H9 (cell line): ENCODE data around the gene ZBBX. TPM values are rescaled to one million over a fixed set of nuclear protein-coding genes. Genes with fewer than 3 reads are reported as not detected.

Experiments used
- DNase-seq: peaks from one replicate; pipeline ENCODE4 v3.0.0-alpha.2; 2017
- H2AFZ ChIP-seq: one replicate; pipeline ENCODE4 v1.6.1; 2013; ENCODE audit warnings: mild to moderate bottlenecking, low read length, control low read depth, moderate library complexity
- H2AK5ac ChIP-seq: 2 replicates; pipeline ENCODE4 v1.6.1; 2013; ENCODE audit warnings: low read length, control low read depth, mixed read lengths; ENCODE audit not compliant: insufficient read length
- H2BK120ac ChIP-seq: one replicate; pipeline ENCODE4 v1.6.1; 2013; ENCODE audit warnings: low read depth, mild to moderate bottlenecking, low read length, control low read depth, inconsistent platforms; ENCODE audit not compliant: poor library complexity, severe bottlenecking
- H2BK12ac ChIP-seq: 2 replicates; pipeline ENCODE4 v1.6.1; 2013; ENCODE audit warnings: low read length, control low read depth, mixed read lengths, low read depth; ENCODE audit not compliant: insufficient read length
- H2BK15ac ChIP-seq: 2 replicates; pipeline ENCODE4 v1.6.1; 2013; ENCODE audit warnings: low read depth, low read length, control low read depth
- H2BK20ac ChIP-seq: one replicate; pipeline ENCODE4 v1.6.1; 2013; ENCODE audit warnings: low read depth, mild to moderate bottlenecking, low read length, control low read depth, inconsistent platforms; ENCODE audit not compliant: poor library complexity, severe bottlenecking
- H2BK5ac ChIP-seq: 2 replicates; pipeline ENCODE4 v1.6.1; 2013; ENCODE audit warnings: low read length, control low read depth, mixed read lengths; ENCODE audit not compliant: insufficient read length
- H3K14ac ChIP-seq: 2 replicates; pipeline ENCODE4 v1.6.1; 2013; ENCODE audit warnings: low read length, control low read depth; ENCODE audit not compliant: insufficient read depth
- H3K18ac ChIP-seq: 2 replicates; pipeline ENCODE4 v1.6.1; 2013; ENCODE audit warnings: low read depth, mild to moderate bottlenecking, mixed read lengths, low read length, control low read depth; ENCODE audit not compliant: insufficient read length
- H3K23ac ChIP-seq: 2 replicates; pipeline ENCODE4 v1.6.1; 2013; ENCODE audit warnings: low read length, control low read depth, mixed read lengths, low read depth; ENCODE audit not compliant: insufficient read length
- H3K23me2 ChIP-seq: 2 replicates; pipeline ENCODE4 v1.6.1; 2013; ENCODE audit warnings: low read depth, mild to moderate bottlenecking, mixed read lengths, low read length, control low read depth; ENCODE audit not compliant: insufficient read length, poor library complexity, severe bottlenecking
- H3K27ac ChIP-seq: 2 replicates; pipeline ENCODE4 v1.5.1; 2013; ENCODE audit warnings: low read length, control low read depth, mixed read lengths, low read depth; ENCODE audit not compliant: insufficient read length
- H3K27me3 ChIP-seq: 2 replicates; pipeline ENCODE4 v1.6.1; 2013; ENCODE audit warnings: low read length, control low read depth, inconsistent platforms; ENCODE audit not compliant: insufficient read depth
- H3K4ac ChIP-seq: 2 replicates; pipeline ENCODE4 v1.6.1; 2013; ENCODE audit warnings: low read depth, mild to moderate bottlenecking, control low read depth, inconsistent platforms, low read length, moderate library complexity
- H3K4me1 ChIP-seq: 2 replicates; pipeline ENCODE4 v1.6.1; 2013; ENCODE audit warnings: low read length, control low read depth, inconsistent platforms; ENCODE audit not compliant: insufficient read depth
- H3K4me2 ChIP-seq: 2 replicates; pipeline ENCODE4 v1.6.1; 2013; ENCODE audit warnings: low read length, control low read depth, mixed read lengths; ENCODE audit not compliant: insufficient read length, insufficient read depth
- H3K56ac ChIP-seq: 2 replicates; pipeline ENCODE4 v1.6.1; 2013; ENCODE audit warnings: low read depth, mild to moderate bottlenecking, mixed read lengths, low read length, control low read depth; ENCODE audit not compliant: insufficient read length
- H3K79me1 ChIP-seq: 2 replicates; pipeline ENCODE4 v1.6.1; 2013; ENCODE audit warnings: low read depth, mild to moderate bottlenecking, moderate library complexity, low read length, control low read depth, inconsistent platforms; ENCODE audit not compliant: insufficient read depth, poor library complexity, severe bottlenecking
- H3K79me2 ChIP-seq: 2 replicates; pipeline ENCODE4 v1.6.1; 2013; ENCODE audit warnings: low read length, control low read depth, inconsistent platforms; ENCODE audit not compliant: insufficient read depth
- H3K9ac ChIP-seq: 2 replicates; pipeline ENCODE4 v1.6.1; 2013; ENCODE audit warnings: low read length, control low read depth, mixed read lengths; ENCODE audit not compliant: insufficient read length; ENCODE audit errors: extremely low read depth
- H3K9me3 ChIP-seq: one replicate; pipeline ENCODE4 v1.6.1; 2013; ENCODE audit warnings: low read depth, low read length, inconsistent platforms; ENCODE audit not compliant: control insufficient read depth
- H3T11ph ChIP-seq: one replicate; pipeline ENCODE4 v1.6.1; 2013; ENCODE audit warnings: mild to moderate bottlenecking, low read length, control low read depth, inconsistent platforms
- H4K20me1 ChIP-seq: one replicate; pipeline ENCODE4 v1.6.1; 2013; ENCODE audit not compliant: control insufficient read depth, insufficient read length, insufficient read depth
- H4K5ac ChIP-seq: 2 replicates; pipeline ENCODE4 v1.6.1; 2013; ENCODE audit warnings: low read depth, mild to moderate bottlenecking, mixed read lengths, low read length, control low read depth; ENCODE audit not compliant: insufficient read length
- H4K8ac ChIP-seq: replicated peaks from 2 replicates; pipeline ENCODE4 v1.6.1; 2013; ENCODE audit warnings: low read length, control low read depth, mixed read lengths, low read depth; ENCODE audit not compliant: insufficient read length
- H4K91ac ChIP-seq: 2 replicates; pipeline ENCODE4 v1.6.1; 2013; ENCODE audit warnings: low read depth, mild to moderate bottlenecking, moderate library complexity, mixed read lengths, low read length, control low read depth; ENCODE audit not compliant: insufficient read length
- H3K27ac Mint-ChIP-seq, 3 experiments: 2 replicates in 2 of 3; 3 replicates in 1 of 3; pipeline ENCODE4 v1.8.0; 2020 to 2021; ENCODE audit warnings: mixed read lengths in 3 of 3, mild to moderate bottlenecking in 1 of 3, moderate library complexity in 1 of 3
- H3K27me3 Mint-ChIP-seq: 2 replicates; pipeline ENCODE4 v1.8.0; 2021; ENCODE audit warnings: low read depth, mild to moderate bottlenecking, moderate library complexity, mixed read lengths
- H3K36me3 Mint-ChIP-seq, 3 experiments: 2 replicates in 2 of 3; 3 replicates in 1 of 3; pipeline ENCODE4 v1.8.0; 2020 to 2021; ENCODE audit warnings: low read depth in 3 of 3, mixed read lengths in 3 of 3; ENCODE audit not compliant: insufficient read depth in 1 of 3
- H3K4me1 Mint-ChIP-seq, 2 experiments: 2 replicates each; pipeline ENCODE4 v1.8.0; 2020; ENCODE audit warnings: mixed read lengths in 2 of 2
- H3K4me3 Mint-ChIP-seq, 2 experiments: 2 replicates in 1 of 2; 3 replicates in 1 of 2; pipeline ENCODE4 v1.8.0; 2020 to 2021; ENCODE audit warnings: mild to moderate bottlenecking in 2 of 2, mixed read lengths in 2 of 2, moderate library complexity in 1 of 2
- H3K9me3 Mint-ChIP-seq, 2 experiments: 2 replicates in 1 of 2; 3 replicates in 1 of 2; pipeline ENCODE4 v1.8.0; 2020; ENCODE audit warnings: mild to moderate bottlenecking in 2 of 2, mixed read lengths in 2 of 2, moderate library complexity in 1 of 2
- CTCF ChIP-seq: fragments of 200-600 bp; sonication (generic); conservative IDR thresholded peaks from 3 replicates; pipeline ENCODE4 v1.8.0; 2021; ENCODE audit warnings: antibody characterized with exemption, mild to moderate bottlenecking
- WGBS: extraction: QIAGEN DNeasy Blood & Tissue Kit; methylation state at CpG from one replicate; pipeline ENCODE4 v1.1.7; 2013; ENCODE audit warnings: missing lambda C conversion rate, low lambda C conversion rate, mixed read lengths; ENCODE audit not compliant: insufficient read length; ENCODE audit errors: extremely low coverage; 5-methylcytosine and 5-hydroxymethylcytosine counted together
- total RNA-seq: library from RNA; stranded (reverse); gene quantifications from 2 replicates; pipeline ENCODE4 v1.2.1, GENCODE V29; 2021

Gene ZBBX
- total RNA-seq, 1 experiment from 2014 or later = 2.4 TPM

GRCh38 chr3:167241048-167241845 lies 138.8 kb downstream of the ZBBX start:
- Mint-ChIP-seq H3K36me3 (no peaks in the 10 kb centered on the region), H3K27ac (peak overlapping the region in 2 of 3 experiments; percentile 13 to 71; a peak in 2 of 7 replicates), H3K27me3 (no peaks in the 10 kb centered on the region), H3K9me3 (no peaks in the 10 kb centered on the region), H3K4me1 (peaks cover 10 to 16% of the 10 kb centered on the region in 2 experiments), H3K4me3 (no peak overlapping the region)
- no peak overlapping the region for H2BK120ac ChIP-seq
- H3K9me3 ChIP-seq = no peaks in the 10 kb centered on the region
- no peak overlapping the region for H2AFZ ChIP-seq
- no peaks in the 10 kb centered on the region for H3K27me3 ChIP-seq
- H3K23ac ChIP-seq = no peak overlapping the region
- H3K14ac ChIP-seq = no peak overlapping the region
- no peak overlapping the region for H2BK12ac ChIP-seq
- H3K9ac ChIP-seq = no peak overlapping the region
- no peaks in the 10 kb centered on the region for H3K4me1 ChIP-seq
- H4K20me1 ChIP-seq = no peaks in the 10 kb centered on the region
- H3K79me2 ChIP-seq = no peaks in the 10 kb centered on the region
- H3T11ph ChIP-seq = no peak overlapping the region
- H4K91ac ChIP-seq = no peak overlapping the region
- no peak overlapping the region for H4K8ac ChIP-seq
- H2BK20ac ChIP-seq = no peak overlapping the region
- no peak overlapping the region for H3K4ac ChIP-seq
- no peak overlapping the region for H2AK5ac ChIP-seq
- H3K4me2 ChIP-seq = no peak overlapping the region
- no peak overlapping the region for H4K5ac ChIP-seq
- no peak for DNase-seq
- H3K56ac ChIP-seq = no peak overlapping the region
- no CpG with 5 or more reads among the region's 1 CpG for WGBS
- H2BK5ac ChIP-seq = no peak overlapping the region
- no peak overlapping the region for H2BK15ac ChIP-seq
- TF ChIP-seq CTCF = no peak
- no peaks in the 10 kb centered on the region for H3K23me2 ChIP-seq
- no peak overlapping the region for H3K18ac ChIP-seq
- no peak overlapping the region for H3K27ac ChIP-seq
- H3K79me1 ChIP-seq = no peaks in the 10 kb centered on the region
